ENCODE results near the gene UBQLNL. TPM values are rescaled to one million over a fixed set of nuclear protein-coding genes. Genes with fewer than 3 reads are reported as not detected.

The UBQLNL gene
- polyA plus RNA-seq, 4 donors: 0.10 to 0.61 TPM; not detected in 2

DNA sequence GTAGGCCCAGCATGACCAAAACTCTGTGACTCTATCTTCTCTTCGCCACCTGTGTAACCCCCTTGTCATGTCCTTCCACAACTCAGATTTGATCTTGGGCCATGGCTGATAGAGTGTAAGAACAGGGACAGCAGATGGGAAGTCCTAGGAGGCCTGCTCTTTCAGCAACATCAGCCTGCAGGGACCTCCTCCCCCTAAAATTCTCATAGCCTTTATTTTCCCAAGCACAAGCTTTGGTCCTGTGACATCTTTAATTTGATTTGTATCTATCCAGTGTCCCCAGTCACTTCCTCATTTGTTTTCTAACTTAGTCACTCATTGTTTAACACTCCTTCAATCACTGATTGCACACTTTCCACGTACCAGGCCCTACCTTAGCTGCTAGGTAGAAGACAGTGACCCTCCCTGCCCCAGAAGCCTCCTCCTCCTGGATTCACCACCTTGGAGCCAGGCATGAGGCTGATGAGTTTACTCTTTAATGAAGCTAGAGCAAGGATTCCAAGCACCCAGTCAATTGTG, 12.0 kb downstream of the UBQLNL start:
- H3K4me1 ChIP-seq (ENCODE audit: control insufficient read depth in 3 of 3, insufficient read depth in 2 of 3, low read depth in 1 of 3, low read length in 2 of 3): no peaks in the 10 kb centered on the region
- H3K27ac ChIP-seq (ENCODE audit: low read depth in 1 of 3, low read length in 2 of 3): no peak overlapping the region
- 47 to 72% (median 70%) methylated on average over 2 of the region's 2 CpGs for WGBS, 3 donors
- no peak overlapping the region for H3K4me3 ChIP-seq (ENCODE audit: low read depth in 1 of 3, low read length in 3 of 3)
- no peaks in the 10 kb centered on the region for H3K27me3 ChIP-seq (ENCODE audit: control insufficient read depth in 3 of 3, insufficient read depth in 3 of 3, low read length in 3 of 3)
- H3K9me3 ChIP-seq (ENCODE audit: control insufficient read depth in 2 of 2, insufficient read depth in 1 of 2, low read depth in 1 of 2, low read length in 1 of 2): no peaks in the 10 kb centered on the region
- DNase-seq (no peak), FAIRE-seq (no peak)
- no peaks in the 10 kb centered on the region for H3K36me3 ChIP-seq (ENCODE audit: control insufficient read depth in 3 of 3, insufficient read depth in 2 of 3, low read depth in 1 of 3, low read length in 3 of 3)

DNA sequence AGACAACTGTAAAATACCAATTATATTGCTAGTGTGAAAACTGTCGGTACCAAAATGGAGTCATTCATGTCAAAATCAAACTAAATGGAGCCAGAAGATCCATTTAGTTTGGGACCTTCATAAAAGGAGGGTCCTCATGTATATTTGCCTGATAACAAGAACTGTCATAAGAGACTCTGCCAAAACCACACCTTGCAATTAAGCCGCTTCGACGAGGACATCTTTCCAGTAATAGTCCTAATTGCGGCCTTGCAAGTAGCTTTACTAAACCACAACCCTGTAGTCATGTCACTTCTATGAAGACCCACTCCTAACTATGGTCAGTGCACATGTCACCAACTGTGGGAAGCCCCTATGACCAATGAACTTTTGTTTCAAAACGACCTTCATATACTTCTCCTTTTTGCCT, 16.1 kb downstream of the UBQLNL start:
- 78 to 82% (median 80%) methylated on average over 6 of the region's 6 CpGs for WGBS, 3 donors
- FAIRE-seq: no peak
- no peaks in the 10 kb centered on the region for H3K27me3 ChIP-seq (ENCODE audit: control insufficient read depth in 3 of 3, insufficient read depth in 3 of 3, low read length in 3 of 3)

DNA sequence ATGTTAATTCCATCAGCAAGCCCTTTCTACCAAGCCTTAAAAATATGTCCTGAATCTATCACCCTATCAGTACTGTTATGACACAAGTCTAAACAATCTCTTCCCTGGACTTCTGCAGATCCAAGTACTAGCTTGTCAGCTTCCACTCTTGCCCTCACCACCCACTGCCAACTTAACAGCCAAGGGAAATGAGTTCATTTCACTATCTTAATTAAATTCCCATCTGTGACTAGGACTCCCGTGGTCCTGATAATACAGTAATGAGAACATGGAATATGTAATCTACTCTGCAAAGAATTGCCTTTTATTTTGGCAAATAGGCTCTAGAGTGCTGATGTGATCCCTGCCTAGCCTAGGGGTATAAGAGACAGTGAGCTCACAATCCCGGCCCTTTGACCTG, 16.8 kb downstream of the UBQLNL start:
- Histone ChIP-seq H3K4me3 (ENCODE audit: low read depth in 1 of 3, low read length in 3 of 3) (no peak overlapping the region), H3K36me3 (ENCODE audit: control insufficient read depth in 3 of 3, insufficient read depth in 2 of 3, low read depth in 1 of 3, low read length in 3 of 3) (no peaks in the 10 kb centered on the region), H3K27me3 (ENCODE audit: control insufficient read depth in 3 of 3, insufficient read depth in 3 of 3, low read length in 3 of 3) (no peaks in the 10 kb centered on the region), H3K4me1 (ENCODE audit: control insufficient read depth in 3 of 3, insufficient read depth in 2 of 3, low read depth in 1 of 3, low read length in 2 of 3) (no peaks in the 10 kb centered on the region), H3K27ac (ENCODE audit: low read depth in 1 of 3, low read length in 2 of 3) (no peak overlapping the region), H3K9me3 (ENCODE audit: control insufficient read depth in 2 of 2, insufficient read depth in 1 of 2, low read depth in 1 of 2, low read length in 1 of 2) (no peaks in the 10 kb centered on the region)
- FAIRE-seq (no peak), DNase-seq (no peak)
- 52 to 68% (median 53%) methylated on average over 2 of the region's 2 CpGs for WGBS, 3 donors

More for the DNA sequence above, 16.1 kb downstream of the UBQLNL start:
- DNase-seq: no peak
- no peaks in the 10 kb centered on the region for H3K36me3 ChIP-seq (ENCODE audit: control insufficient read depth in 3 of 3, insufficient read depth in 2 of 3, low read depth in 1 of 3, low read length in 3 of 3)
- no peak overlapping the region for H3K4me3 ChIP-seq (ENCODE audit: low read depth in 1 of 3, low read length in 3 of 3)
- no peak overlapping the region for H3K27ac ChIP-seq (ENCODE audit: low read depth in 1 of 3, low read length in 2 of 3)
- H3K9me3 ChIP-seq (ENCODE audit: control insufficient read depth in 2 of 2, insufficient read depth in 1 of 2, low read depth in 1 of 2, low read length in 1 of 2): no peaks in the 10 kb centered on the region
- H3K4me1 ChIP-seq (ENCODE audit: control insufficient read depth in 3 of 3, insufficient read depth in 2 of 3, low read depth in 1 of 3, low read length in 2 of 3): no peaks in the 10 kb centered on the region

DNA sequence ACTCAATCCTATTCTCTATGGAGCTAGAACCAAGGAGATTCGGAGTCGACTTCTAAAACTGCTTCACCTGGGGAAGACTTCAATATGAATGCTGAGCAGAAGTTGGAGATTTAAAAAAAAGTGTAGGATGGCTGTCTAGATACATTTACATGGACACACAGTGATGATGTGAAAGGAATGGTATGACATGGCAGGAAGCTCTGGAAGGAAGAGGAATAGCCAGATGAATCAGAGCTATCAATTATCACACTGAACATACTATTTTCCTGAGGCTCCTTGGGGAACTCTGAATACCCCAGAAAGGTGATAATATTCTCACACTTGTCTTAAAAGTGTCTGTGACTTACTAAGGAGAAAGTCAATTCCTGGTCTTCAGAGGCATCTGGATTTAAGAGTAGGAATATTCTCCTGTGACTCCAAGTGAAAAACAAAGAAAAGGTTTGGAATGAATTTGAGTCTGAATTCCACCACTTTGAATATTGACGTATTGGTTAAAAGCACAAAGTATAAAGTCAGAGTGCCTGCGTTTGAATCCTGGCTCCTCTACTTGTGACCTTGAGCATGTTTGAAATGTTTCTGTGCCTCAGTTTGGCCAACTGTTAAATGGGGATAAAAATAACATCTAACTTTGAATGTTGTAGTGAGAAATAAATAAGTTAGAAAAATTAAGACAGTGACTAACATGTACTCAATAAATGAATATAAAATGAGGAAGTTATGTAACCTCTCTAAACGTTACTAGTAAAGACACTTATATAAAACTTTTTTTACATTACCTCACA, 26.7 kb downstream of the UBQLNL start:
- FAIRE-seq (no peak), DNase-seq (no peak)
- 49 to 53% (median 49%) methylated on average over 5 of the region's 5 CpGs for WGBS, 3 donors

DNA sequence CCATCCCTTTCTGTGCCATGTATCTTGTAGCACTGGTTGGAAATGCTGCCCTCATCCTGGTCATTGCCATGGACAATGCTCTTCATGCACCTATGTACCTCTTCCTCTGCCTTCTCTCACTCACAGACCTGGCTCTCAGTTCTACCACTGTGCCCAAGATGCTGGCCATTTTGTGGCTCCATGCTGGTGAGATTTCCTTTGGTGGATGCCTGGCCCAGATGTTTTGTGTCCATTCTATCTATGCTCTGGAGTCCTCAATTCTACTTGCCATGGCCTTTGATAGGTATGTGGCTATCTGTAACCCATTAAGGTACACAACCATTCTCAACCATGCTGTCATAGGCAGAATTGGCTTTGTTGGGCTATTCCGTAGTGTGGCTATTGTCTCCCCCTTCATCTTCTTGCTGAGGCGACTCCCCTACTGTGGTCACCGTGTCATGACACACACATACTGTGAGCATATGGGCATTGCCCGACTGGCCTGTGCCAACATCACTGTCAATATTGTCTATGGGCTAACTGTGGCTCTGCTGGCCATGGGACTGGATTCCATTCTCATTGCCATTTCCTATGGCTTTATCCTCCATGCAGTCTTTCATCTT, 27.6 kb downstream of the UBQLNL start:
- 93 to 96% (median 95%) methylated on average over 4 of the region's 4 CpGs for WGBS, 3 donors
- DNase-seq (no peak), FAIRE-seq (no peak)
- H3K27ac ChIP-seq (ENCODE audit: low read depth in 1 of 3, low read length in 2 of 3): no peak overlapping the region
- no peak overlapping the region for H3K4me3 ChIP-seq (ENCODE audit: low read depth in 1 of 3, low read length in 3 of 3)
- H3K9me3 ChIP-seq (ENCODE audit: control insufficient read depth in 2 of 2, insufficient read depth in 1 of 2, low read depth in 1 of 2, low read length in 1 of 2): no peaks in the 10 kb centered on the region
- H3K4me1 ChIP-seq (ENCODE audit: control insufficient read depth in 3 of 3, insufficient read depth in 2 of 3, low read depth in 1 of 3, low read length in 2 of 3): no peaks in the 10 kb centered on the region
- H3K36me3 ChIP-seq (ENCODE audit: control insufficient read depth in 3 of 3, insufficient read depth in 2 of 3, low read depth in 1 of 3, low read length in 3 of 3): no peaks in the 10 kb centered on the region
- no peaks in the 10 kb centered on the region for H3K27me3 ChIP-seq (ENCODE audit: control insufficient read depth in 3 of 3, insufficient read depth in 3 of 3, low read length in 3 of 3)

More for the DNA sequence above, 26.7 kb downstream of the UBQLNL start:
- no peaks in the 10 kb centered on the region for H3K36me3 ChIP-seq (ENCODE audit: control insufficient read depth in 3 of 3, insufficient read depth in 2 of 3, low read depth in 1 of 3, low read length in 3 of 3)
- no peak overlapping the region for H3K27ac ChIP-seq (ENCODE audit: low read depth in 1 of 3, low read length in 2 of 3)
- no peaks in the 10 kb centered on the region for H3K27me3 ChIP-seq (ENCODE audit: control insufficient read depth in 3 of 3, insufficient read depth in 3 of 3, low read length in 3 of 3)
- no peaks in the 10 kb centered on the region for H3K4me1 ChIP-seq (ENCODE audit: control insufficient read depth in 3 of 3, insufficient read depth in 2 of 3, low read depth in 1 of 3, low read length in 2 of 3)
- H3K4me3 ChIP-seq (ENCODE audit: low read depth in 1 of 3, low read length in 3 of 3): no peak overlapping the region
- no peaks in the 10 kb centered on the region for H3K9me3 ChIP-seq (ENCODE audit: control insufficient read depth in 2 of 2, insufficient read depth in 1 of 2, low read depth in 1 of 2, low read length in 1 of 2)

DNA sequence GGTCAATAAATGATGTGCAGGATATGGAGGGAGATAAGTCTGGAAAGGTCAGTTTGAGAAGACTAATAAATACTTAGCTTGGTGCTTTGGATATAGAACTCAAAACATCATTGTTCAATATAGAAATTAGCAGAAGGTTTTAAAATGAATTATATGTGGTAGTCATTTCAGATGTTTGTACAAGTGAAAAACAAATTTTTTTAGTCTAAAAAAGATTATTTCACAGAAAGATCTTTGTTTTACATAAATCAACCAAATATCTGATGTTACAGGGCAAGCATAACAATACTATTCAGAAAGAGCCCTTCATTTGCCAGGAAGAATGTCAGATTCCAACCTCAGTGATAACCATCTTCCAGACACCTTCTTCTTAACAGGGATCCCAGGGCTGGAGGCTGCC, 28.1 kb downstream of the UBQLNL start, which contains the start of gene OR52D1:
TSS of gene OR52D1 (plus strand) at position 301 of the 400 bp plus-strand sequence. CDS start at position 323, 22 bp downstream.
- H3K36me3 ChIP-seq (ENCODE audit: control insufficient read depth in 3 of 3, insufficient read depth in 2 of 3, low read depth in 1 of 3, low read length in 3 of 3): no peaks in the 10 kb centered on the region
- FAIRE-seq (no peak), DNase-seq (no peak)
- H3K27me3 ChIP-seq (ENCODE audit: control insufficient read depth in 3 of 3, insufficient read depth in 3 of 3, low read length in 3 of 3): no peaks in the 10 kb centered on the region
- no peak within 1 kb of the TSS for H3K4me3 ChIP-seq (ENCODE audit: low read depth in 1 of 3, low read length in 3 of 3)
- H3K9me3 ChIP-seq (ENCODE audit: control insufficient read depth in 2 of 2, insufficient read depth in 1 of 2, low read depth in 1 of 2, low read length in 1 of 2): no peaks in the 10 kb centered on the region
- no peak within 1 kb of the TSS for H3K27ac ChIP-seq (ENCODE audit: low read depth in 1 of 3, low read length in 2 of 3)
- H3K4me1 ChIP-seq (ENCODE audit: control insufficient read depth in 3 of 3, insufficient read depth in 2 of 3, low read depth in 1 of 3, low read length in 2 of 3): no peaks in the 10 kb centered on the region

DNA sequence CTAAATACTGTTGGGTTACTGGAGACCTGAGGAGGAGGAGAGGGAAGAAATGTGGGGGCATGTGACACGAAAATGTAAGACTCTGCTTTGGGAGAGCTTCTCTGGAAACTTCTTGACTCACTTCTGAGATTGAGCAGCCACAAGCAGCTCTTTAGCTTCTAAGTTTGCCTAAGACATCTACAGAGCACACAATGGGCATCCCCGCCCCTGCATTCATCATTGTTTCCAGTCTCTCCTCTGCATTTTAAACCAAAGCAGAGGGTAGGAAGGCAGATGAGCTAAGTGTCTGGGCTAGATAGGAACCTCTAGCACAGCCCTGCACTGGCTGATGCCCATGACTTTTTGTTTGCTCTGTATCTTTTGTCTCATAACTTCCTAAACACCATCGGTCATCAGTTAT, 30.1 kb downstream of the UBQLNL start:
- H3K4me3 ChIP-seq (ENCODE audit: low read depth in 1 of 3, low read length in 3 of 3): no peak overlapping the region
- DNase-seq (no peak), FAIRE-seq (no peak)
- no peaks in the 10 kb centered on the region for H3K9me3 ChIP-seq (ENCODE audit: control insufficient read depth in 2 of 2, insufficient read depth in 1 of 2, low read depth in 1 of 2, low read length in 1 of 2)
- H3K27me3 ChIP-seq (ENCODE audit: control insufficient read depth in 3 of 3, insufficient read depth in 3 of 3, low read length in 3 of 3): no peaks in the 10 kb centered on the region
- 43 to 55% (median 53%) methylated on average over 3 of the region's 3 CpGs for WGBS, 3 donors
- H3K27ac ChIP-seq (ENCODE audit: low read depth in 1 of 3, low read length in 2 of 3): no peak overlapping the region
- H3K4me1 ChIP-seq (ENCODE audit: control insufficient read depth in 3 of 3, insufficient read depth in 2 of 3, low read depth in 1 of 3, low read length in 2 of 3): no peaks in the 10 kb centered on the region
- no peaks in the 10 kb centered on the region for H3K36me3 ChIP-seq (ENCODE audit: control insufficient read depth in 3 of 3, insufficient read depth in 2 of 3, low read depth in 1 of 3, low read length in 3 of 3)

DNA sequence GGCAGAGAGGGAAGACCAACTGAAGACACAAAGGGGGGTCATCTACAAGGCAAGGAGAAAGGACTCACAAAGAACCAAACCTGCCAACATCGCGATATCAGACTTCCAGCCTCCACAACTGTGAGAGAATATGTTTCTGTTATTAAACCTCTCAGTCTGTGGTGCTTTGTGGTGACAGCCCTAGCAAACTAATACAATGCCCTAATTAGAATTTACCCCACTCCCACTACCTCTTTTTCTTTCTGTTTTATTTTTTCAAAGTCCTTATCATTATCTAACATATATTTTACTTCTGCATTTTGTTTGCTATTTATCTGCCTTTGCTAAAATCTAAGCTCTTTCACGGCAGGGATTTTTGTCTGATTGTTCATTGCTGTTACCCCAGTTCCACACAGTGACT, 30.5 kb downstream of the UBQLNL start:
- Histone ChIP-seq H3K4me1 (ENCODE audit: control insufficient read depth in 3 of 3, insufficient read depth in 2 of 3, low read depth in 1 of 3, low read length in 2 of 3) (no peaks in the 10 kb centered on the region), H3K27ac (ENCODE audit: low read depth in 1 of 3, low read length in 2 of 3) (no peak overlapping the region), H3K4me3 (ENCODE audit: low read depth in 1 of 3, low read length in 3 of 3) (no peak overlapping the region), H3K27me3 (ENCODE audit: control insufficient read depth in 3 of 3, insufficient read depth in 3 of 3, low read length in 3 of 3) (no peaks in the 10 kb centered on the region), H3K9me3 (ENCODE audit: control insufficient read depth in 2 of 2, insufficient read depth in 1 of 2, low read depth in 1 of 2, low read length in 1 of 2) (no peaks in the 10 kb centered on the region), H3K36me3 (ENCODE audit: control insufficient read depth in 3 of 3, insufficient read depth in 2 of 3, low read depth in 1 of 3, low read length in 3 of 3) (no peaks in the 10 kb centered on the region)
- FAIRE-seq (no peak), DNase-seq (no peak)
- WGBS, 3 donors: 75 to 84% (median 81%) methylated on average over 3 of the region's 3 CpGs

Data from small intestine (tissue), 7 donors.